HG03064 (cell line): Measurements from ENCODE around the gene USP14.

Experiments
- ATAC-seq: cut with Tn5 transposase; IDR thresholded peaks from one replicate; pipeline ENCODE4 v1.9.1; 2021; ENCODE audit warnings: low read depth; ENCODE audit not compliant: unreplicated experiment

USP14 gene

DNA sequence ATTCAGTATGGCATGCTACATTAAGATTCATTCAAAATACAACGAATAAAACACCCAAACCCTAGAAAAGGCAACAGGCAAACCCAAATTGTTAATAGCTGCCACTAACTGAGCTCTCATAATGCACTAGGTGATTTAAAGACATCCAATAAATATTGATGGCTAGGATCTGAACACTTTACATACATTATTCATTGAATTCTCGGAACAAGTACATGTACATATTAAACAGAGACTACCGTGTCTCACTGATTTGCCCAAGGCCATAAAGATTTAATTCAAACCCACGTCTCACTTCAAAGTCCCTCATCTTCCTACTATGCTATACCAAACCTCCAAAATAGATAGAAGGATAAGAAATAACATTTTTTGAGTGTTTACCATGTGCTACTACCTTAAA is 67.4 kb downstream of the USP14 start:
- no peak for ATAC-seq

DNA sequence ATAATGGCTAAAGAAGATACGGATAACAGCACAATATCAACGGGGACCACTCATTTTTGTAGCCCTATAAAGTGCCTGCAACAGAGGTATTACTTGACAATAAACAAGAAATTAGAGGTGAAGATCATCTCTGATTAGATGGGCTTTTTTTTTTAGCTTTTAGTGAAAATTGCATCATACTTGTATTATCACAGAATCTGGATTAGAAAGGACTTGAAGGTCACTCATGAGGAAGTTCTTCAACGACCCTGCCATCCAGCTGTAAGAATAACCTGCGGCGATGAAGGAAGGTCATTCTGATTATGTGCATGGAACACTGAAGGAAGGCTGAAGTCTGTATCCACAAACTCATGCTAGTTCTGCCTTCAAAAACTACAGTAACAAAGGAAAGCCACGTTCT is 69.0 kb downstream of the USP14 start:
- ATAC-seq = no peak

- no peak for ATAC-seq
These were observed 69.5 kb downstream of the USP14 start for GRCh38 chr18:227902-228301.

- no peak for ATAC-seq
These were observed 70.2 kb downstream of the USP14 start for GRCh38 chr18:228586-228985.

- ATAC-seq = no peak
These were observed 73.2 kb downstream of the USP14 start for GRCh38 chr18:231563-231962.

DNA sequence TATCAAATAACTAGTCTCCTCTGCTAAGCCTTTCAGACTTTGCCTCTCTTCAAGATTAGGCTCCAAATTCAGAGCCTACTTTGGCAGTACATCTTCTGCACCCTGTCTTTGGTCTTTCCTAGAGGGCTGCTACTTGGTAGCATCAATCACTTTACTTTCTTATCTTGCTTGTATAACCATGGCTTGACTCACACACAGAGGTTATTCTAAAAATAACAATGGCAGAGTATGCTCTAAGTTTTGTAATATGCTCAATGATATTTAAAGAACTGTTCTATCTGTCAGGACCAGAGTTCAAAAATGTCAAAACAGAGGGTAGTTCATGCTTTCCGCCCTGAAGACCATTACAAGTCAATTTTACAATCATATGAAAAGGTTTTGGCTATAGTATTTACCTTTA is 81.8 kb downstream of the USP14 start:
- no peak for ATAC-seq

DNA sequence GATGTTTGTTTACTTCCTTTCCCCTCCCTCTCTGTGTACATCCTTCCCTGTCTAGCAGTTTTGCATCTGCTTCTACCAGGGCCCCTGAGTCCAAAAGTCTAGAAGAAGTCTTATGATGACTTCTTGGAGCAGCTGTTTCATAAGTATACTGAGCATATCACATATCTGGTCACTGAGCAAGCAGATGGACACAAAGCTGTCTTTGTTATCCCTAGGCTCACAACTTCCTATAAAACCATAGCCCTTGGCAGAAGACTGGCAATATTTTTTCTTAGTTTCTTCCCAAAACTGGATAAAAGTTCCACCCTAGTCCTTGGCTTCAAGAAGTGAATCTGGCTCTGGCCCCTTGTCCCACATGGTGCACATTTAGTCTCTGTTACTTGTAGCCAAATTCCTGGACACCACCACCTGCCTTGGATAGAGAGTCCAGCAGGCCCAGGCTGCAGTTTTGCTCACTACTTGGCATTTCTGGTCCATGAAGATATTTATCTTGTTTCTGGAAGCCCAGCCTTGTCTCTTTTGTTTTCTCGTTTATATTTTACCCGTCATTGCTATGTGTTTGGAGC is 87.0 kb downstream of the USP14 start:
- ATAC-seq = no peak

DNA sequence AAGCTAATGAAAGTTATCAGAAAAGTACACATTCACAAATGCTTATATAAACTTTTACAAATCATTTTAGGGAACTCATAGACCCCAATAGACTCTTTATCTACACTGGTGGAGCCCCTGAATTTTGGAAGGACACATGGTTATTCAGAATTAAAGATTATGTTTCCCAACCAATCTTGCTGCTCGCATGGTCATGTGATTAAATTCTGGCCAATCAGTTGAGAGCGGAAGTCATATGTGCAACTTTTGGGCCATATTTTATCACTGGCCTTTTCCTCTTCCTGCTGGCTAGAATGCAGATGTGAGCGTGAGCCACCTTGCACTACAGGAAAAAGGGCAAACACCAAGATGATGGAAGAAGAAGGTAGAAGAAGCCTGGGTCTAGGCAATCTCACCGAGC is 89.7 kb downstream of the USP14 start:
- no peak for ATAC-seq

GRCh38 chr18:250685-251084 is 92.3 kb downstream of the USP14 start:
- ATAC-seq = no peak

DNA sequence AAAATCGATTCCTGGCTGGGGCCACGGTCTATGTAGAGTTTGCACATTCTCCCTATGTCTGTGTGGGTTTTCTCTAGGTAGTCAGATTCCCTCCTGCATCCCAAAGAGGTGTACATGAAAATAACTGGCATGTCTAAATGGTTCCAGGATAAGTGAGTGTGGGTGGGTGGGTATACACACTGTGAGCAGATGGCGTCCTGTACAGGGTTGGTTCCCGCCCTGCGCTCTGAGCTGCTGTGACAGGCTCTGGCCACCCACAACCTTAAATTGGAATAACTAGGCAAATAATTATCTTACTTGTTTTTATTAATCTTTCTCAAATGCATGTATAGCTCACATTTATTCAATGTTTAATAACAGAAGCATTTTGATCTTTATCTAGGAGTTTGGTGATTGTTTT is 93.2 kb downstream of the USP14 start:
- ATAC-seq = no peak

DNA sequence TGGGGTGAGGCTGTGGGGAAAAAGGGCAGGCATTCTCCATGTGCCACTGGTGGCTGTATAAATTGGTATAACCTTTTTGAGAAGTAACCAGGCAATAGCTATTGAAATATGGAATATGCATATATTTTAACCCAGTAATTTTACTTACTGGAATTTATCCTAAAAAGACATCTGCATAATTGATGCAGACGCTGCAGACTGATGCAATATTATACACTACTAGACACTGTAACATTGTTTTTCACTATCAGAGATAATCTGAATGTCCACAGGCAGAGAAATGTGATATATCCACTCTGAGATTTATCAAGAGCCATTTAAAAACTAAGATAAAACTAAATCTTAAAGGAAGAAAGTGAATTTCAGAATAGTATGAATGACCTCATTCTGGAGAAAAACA is 94.8 kb downstream of the USP14 start:
- ATAC-seq = no peak

DNA sequence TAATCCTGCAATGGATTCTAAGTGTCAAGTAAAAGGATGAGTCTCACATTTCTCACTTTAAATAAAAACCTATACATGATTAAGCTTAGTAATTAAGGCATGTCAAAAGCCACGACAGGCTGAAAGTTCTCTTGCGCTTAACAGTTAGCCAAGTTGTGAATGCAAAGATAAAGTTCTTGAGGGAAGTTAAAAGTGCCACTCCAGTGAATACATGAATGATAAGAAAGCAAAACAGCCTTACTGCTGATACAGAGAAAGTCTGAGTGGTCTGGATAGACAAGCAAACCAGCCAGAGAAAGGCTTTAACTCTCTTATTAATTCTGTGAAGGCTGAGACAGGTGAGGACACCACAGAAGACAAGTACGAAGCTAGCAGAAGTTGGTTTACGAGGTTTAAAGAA is 96.8 kb downstream of the USP14 start:
- no peak for ATAC-seq

- no peak for ATAC-seq
These were observed 102.2 kb downstream of the USP14 start for GRCh38 chr18:260547-260946.

DNA sequence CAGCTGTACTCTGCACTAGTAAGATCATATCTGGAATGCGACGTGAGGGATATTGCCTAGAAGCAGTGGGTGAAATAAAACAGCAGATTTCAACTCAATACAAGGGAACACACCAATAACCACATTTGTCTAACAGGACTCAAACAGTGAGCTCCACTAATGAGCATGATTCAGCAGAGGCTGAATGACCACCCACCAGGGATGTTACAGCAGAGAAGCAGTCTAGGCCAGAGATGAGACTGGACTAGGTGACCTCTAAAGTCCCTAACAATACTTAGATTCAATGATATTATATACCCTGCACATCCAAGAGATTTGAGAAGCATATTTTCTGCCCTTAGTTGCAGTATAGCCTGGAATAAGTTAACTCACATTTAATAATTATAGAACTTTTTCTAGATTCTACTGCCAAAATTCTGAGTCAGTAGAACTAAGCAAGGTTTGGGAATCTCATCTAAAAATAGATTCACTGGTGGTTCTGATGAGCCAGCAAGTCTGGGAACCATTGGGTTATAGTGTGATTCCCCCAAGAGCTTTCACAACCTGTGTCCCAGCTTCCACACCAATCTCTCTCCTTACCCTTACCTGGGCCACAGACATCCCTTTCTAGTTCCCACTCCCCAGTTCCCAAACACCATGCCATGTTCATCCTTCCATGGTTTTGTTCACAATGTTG is 103.2 kb downstream of the USP14 start:
- no peak for ATAC-seq
